ENCODE data around the gene PKHD1. TPM values are rescaled to one million over a fixed set of nuclear protein-coding genes. Genes with fewer than 3 reads are reported as not detected.

PKHD1 gene
- total RNA-seq, 4 donors from 2014 or later: 0.53 to 0.83 (median 0.60) TPM

DNA sequence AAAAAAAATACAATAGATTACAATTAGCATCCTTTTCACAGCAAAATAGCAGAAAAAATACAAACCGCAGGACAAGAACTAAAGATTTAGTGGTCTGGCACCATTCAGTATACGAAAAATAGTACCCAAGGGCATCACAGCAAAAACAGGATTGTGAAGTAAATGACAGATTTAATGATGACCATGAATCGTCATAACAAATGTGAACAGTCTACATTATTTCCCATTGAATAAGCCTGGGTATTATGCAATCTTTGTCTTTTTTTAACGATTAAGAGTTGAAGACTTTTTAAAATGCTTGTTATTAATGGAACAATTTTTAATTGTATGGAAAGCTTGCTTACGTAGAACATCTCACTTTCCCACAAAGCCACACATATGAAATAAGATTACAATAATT lies 432.8 kb downstream of the PKHD1 start:
- DNase-seq: no peak
- Histone ChIP-seq H3K27ac (no peak overlapping the region), H3K4me1 (no peaks in the 10 kb centered on the region), H3K9me3 (no peaks in the 10 kb centered on the region), H3K36me3 (no peaks in the 10 kb centered on the region), H3K27me3 (no peaks in the 10 kb centered on the region), H3K4me3 (no peak overlapping the region)
- TF ChIP-seq POLR2A (IDR thresholded peaks at IDR 0.05): no peak
- TF ChIP-seq, protein P1, sequence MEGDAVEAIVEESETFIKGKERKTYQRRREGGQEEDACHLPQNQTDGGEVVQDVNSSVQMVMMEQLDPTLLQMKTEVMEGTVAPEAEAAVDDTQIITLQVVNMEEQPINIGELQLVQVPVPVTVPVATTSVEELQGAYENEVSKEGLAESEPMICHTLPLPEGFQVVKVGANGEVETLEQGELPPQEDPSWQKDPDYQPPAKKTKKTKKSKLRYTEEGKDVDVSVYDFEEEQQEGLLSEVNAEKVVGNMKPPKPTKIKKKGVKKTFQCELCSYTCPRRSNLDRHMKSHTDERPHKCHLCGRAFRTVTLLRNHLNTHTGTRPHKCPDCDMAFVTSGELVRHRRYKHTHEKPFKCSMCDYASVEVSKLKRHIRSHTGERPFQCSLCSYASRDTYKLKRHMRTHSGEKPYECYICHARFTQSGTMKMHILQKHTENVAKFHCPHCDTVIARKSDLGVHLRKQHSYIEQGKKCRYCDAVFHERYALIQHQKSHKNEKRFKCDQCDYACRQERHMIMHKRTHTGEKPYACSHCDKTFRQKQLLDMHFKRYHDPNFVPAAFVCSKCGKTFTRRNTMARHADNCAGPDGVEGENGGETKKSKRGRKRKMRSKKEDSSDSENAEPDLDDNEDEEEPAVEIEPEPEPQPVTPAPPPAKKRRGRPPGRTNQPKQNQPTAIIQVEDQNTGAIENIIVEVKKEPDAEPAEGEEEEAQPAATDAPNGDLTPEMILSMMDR (IDR thresholded peaks at IDR 0.05): no peak

DNA sequence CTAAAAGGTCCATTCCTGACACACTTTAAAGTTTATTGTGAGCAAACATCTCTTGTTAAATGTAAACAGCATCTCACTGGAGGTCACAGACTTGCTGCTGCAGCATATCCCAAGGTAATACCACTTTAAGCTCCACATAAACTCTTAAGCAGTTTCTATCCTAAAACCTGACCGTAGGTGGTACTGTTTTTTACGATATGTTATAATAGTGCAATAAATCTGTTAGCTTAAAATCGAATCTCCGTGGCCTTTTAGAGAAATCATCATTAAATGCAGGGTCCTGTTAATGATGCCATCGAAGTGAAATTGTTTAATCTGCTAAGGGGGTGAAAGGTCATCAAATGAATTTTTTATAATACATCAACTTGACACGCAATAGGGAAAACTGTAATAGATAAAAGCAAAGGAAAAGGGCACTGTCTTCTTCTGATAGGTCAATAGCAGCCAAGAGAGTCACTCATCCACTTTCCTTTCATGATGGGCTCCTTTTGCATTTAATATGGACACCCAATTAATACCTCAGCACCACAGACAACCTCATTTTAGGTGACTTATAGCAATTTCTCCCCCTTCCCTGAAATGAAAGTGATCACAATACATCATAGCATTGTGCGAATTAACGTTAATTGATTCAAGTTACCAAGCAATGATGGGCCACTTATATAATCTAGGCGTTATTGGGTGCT lies 436.1 kb downstream of the PKHD1 start:
- no peak for DNase-seq
- Histone ChIP-seq H3K36me3 (no peaks in the 10 kb centered on the region), H3K27me3 (no peaks in the 10 kb centered on the region), H3K9me3 (no peaks in the 10 kb centered on the region), H3K4me3 (no peak overlapping the region), H3K27ac (no peak overlapping the region), H3K4me1 (no peaks in the 10 kb centered on the region)
- no peak for TF ChIP-seq POLR2A (IDR thresholded peaks at IDR 0.05)
- TF ChIP-seq, protein P1 (IDR thresholded peaks at IDR 0.05): no peak

DNA sequence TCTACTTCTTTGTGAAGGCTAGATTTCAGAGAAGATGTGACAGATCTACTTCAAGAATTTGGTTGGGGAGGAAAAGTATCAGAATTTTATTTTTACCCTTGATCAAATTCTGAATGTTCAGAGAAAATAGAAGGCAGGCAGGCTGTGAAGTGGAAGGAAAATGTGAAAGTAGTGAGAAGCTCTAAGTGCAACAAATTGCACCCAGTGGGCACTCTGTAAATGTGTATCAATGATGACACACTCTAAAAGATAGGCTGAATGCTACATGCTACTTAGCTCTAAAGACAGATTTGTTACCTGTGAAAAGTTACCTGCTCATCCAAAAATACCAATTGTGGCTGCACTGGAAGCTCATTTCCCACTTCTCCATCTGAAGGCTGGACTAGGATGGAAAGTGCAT lies 438.6 kb downstream of the PKHD1 start:
- no peaks in the 10 kb centered on the region for H3K4me1 ChIP-seq
- no peak for DNase-seq
- TF ChIP-seq, protein P1 (IDR thresholded peaks at IDR 0.05): no peak
- no peak for TF ChIP-seq POLR2A (IDR thresholded peaks at IDR 0.05)
- no peaks in the 10 kb centered on the region for H3K9me3 ChIP-seq
- no peak overlapping the region for H3K4me3 ChIP-seq
- no peaks in the 10 kb centered on the region for H3K36me3 ChIP-seq
- H3K27me3 ChIP-seq: no peaks in the 10 kb centered on the region
- H3K27ac ChIP-seq: no peak overlapping the region

DNA sequence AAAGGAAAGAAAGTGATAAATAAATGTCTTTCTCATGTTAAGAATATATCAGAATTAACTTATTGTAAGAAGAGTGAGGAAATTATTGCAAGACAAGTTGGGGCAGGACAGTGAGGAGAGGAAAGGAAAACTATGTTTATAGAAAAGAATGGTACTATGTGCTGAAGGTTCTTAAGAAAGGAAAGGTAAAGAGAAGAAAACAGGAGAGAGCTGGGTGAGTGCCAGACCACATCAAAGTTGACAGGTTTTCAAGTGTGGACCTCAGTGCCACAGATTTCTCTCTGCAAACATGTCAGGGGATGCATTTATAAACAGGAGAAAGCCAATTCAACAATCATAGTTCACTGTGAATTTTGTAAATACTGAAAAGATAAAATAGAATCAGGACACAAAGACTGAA lies 439.2 kb downstream of the PKHD1 start:
- no peaks in the 10 kb centered on the region for H3K27me3 ChIP-seq
- H3K9me3 ChIP-seq: no peaks in the 10 kb centered on the region
- no peaks in the 10 kb centered on the region for H3K36me3 ChIP-seq
- TF ChIP-seq, protein P1 (IDR thresholded peaks at IDR 0.05): no peak
- TF ChIP-seq POLR2A (IDR thresholded peaks at IDR 0.05): no peak
- no peak for DNase-seq
- H3K4me3 ChIP-seq: no peak overlapping the region
- no peaks in the 10 kb centered on the region for H3K4me1 ChIP-seq
- H3K27ac ChIP-seq: no peak overlapping the region

DNA sequence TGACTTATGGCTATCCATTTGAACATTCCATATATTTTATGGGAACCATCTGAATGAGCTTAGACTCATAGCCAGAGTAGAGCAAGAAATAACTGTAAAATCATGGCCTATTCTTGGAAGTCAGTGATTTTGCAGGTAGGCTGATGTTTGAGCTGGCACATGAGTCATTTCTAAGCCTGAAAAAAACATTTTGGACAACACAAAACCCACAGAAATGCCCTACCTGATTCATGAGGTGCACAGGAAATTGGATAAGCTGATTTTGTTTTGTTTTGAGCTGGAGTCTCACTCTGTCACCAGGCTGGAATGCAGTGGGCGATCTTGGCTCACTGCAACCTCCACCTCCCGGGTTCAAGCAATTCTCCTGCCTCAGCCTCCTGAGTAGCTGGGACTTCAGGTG lies 443.0 kb downstream of the PKHD1 start:
- Histone ChIP-seq H3K4me3 (no peak overlapping the region), H3K4me1 (no peaks in the 10 kb centered on the region), H3K27me3 (no peaks in the 10 kb centered on the region), H3K36me3 (no peaks in the 10 kb centered on the region), H3K9me3 (no peaks in the 10 kb centered on the region), H3K27ac (no peak overlapping the region)
- TF ChIP-seq POLR2A (IDR thresholded peaks at IDR 0.05): no peak
- TF ChIP-seq, protein P1 (IDR thresholded peaks at IDR 0.05): no peak
- DNase-seq: no peak

DNA sequence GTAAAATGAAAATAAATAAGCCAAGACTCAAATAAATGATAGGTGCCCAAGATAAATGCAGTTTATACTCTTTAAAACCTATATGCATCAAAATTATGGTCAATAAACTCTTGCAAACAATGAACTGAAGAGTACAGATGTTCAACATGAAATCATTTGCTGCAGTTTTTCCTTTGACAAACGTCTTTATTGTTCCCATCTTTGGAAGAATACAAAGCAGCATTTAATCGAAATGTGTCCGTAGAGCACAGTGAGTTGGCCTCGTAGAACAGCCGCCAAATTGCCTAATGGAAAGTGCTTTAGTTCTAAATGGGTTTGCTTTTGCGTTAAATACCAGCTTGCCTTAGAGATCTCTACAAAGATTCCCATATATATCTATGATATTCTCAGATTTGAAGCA lies 447.4 kb downstream of the PKHD1 start:
- DNase-seq: no peak
- Histone ChIP-seq H3K27me3 (no peaks in the 10 kb centered on the region), H3K9me3 (no peaks in the 10 kb centered on the region), H3K4me3 (no peak overlapping the region), H3K36me3 (no peaks in the 10 kb centered on the region), H3K27ac (no peak overlapping the region), H3K4me1 (no peaks in the 10 kb centered on the region)
- TF ChIP-seq, protein P1 (IDR thresholded peaks at IDR 0.05): no peak
- TF ChIP-seq POLR2A (IDR thresholded peaks at IDR 0.05): no peak
